ENCODE data around the gene KHDC4. TPM values are rescaled to one million over a fixed set of nuclear protein-coding genes. Genes with fewer than 3 reads are reported as not detected.

KHDC4 gene
- total RNA-seq, 4 donors from 2014 or later, result 28.8 to 139 (median 64.2) TPM

- Histone ChIP-seq H3K27me3 (no peaks in the 10 kb centered on the region), H3K36me3 (no peaks in the 10 kb centered on the region), H3K4me3 (no peak overlapping the region), H3K9me3 (no peaks in the 10 kb centered on the region), H3K4me1 (no peaks in the 10 kb centered on the region), H3K27ac (no peak overlapping the region)
- intact Hi-C loops (cut with DNase I; ENCODE audit: low total_unique reads), result no loop called here
- no peak for DNase-seq
- no peak for TF ChIP-seq POLR2A (IDR thresholded peaks at IDR 0.05)
Observed at GRCh38 chr1:155952505-155952890, 18.3 kb upstream of the KHDC4 start.

- no peaks in the 10 kb centered on the region for H3K36me3 ChIP-seq
- TF ChIP-seq CTCF (IDR thresholded peaks at IDR 0.05) (no peak), POLR2A (IDR thresholded peaks at IDR 0.05) (no peak)
- H3K4me1 ChIP-seq, result no peaks in the 10 kb centered on the region
- no peak for DNase-seq
- no peak overlapping the region for H3K27ac ChIP-seq
- no peak overlapping the region for H3K4me3 ChIP-seq
- no peaks in the 10 kb centered on the region for H3K27me3 ChIP-seq
- intact Hi-C loops (cut with DNase I; ENCODE audit: low total_unique reads), result no loop called here
- H3K9me3 ChIP-seq, result no peaks in the 10 kb centered on the region
Observed at GRCh38 chr1:155951753-155952504, 17.7 kb upstream of the KHDC4 start.

- H3K4me3 ChIP-seq, result no peak overlapping the region
- H3K27me3 ChIP-seq, result no peaks in the 10 kb centered on the region
- intact Hi-C loops (cut with DNase I; ENCODE audit: low total_unique reads), result no loop called here
- no peaks in the 10 kb centered on the region for H3K9me3 ChIP-seq
- no peak for DNase-seq
- TF ChIP-seq CTCF (IDR thresholded peaks at IDR 0.05) (no peak), POLR2A (IDR thresholded peaks at IDR 0.05) (no peak)
- H3K4me1 ChIP-seq, result no peaks in the 10 kb centered on the region
- H3K36me3 ChIP-seq, result no peaks in the 10 kb centered on the region
- H3K27ac ChIP-seq, result no peak overlapping the region
Observed at GRCh38 chr1:155950829-155951228, 16.6 kb upstream of the KHDC4 start.

DNA sequence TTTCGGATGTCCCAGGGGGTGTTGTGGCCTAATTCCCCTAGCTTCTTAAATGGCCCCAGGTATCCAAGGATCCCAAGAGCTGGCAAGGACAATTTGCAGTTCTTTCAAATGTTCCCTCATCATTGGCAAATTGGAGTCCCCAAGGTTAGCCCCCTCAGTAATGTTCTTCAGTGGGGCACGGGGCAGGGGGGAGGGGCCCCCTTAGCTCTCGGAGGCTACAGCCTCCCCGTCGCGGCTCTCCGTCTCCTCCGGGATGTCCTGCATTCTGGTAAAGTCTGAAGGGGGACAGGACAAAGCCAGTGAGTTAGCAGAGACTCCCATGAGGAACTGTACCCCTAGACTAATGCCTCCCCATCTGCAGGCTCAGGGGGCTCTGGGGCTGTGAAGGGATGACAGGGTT, 13.5 kb upstream of the KHDC4 start:
- TF ChIP-seq POLR2A (IDR thresholded peaks at IDR 0.05), result no peak
- no peak for TF ChIP-seq CTCF (IDR thresholded peaks at IDR 0.05)
- DNase-seq, result no peak
- no peak overlapping the region for H3K27ac ChIP-seq
- no peaks in the 10 kb centered on the region for H3K36me3 ChIP-seq
- H3K27me3 ChIP-seq, result no peaks in the 10 kb centered on the region
- H3K4me3 ChIP-seq, result no peak overlapping the region
- no peaks in the 10 kb centered on the region for H3K4me1 ChIP-seq
- H3K9me3 ChIP-seq, result no peaks in the 10 kb centered on the region
- intact Hi-C loops (cut with DNase I; ENCODE audit: low total_unique reads), result no loop called here

DNA sequence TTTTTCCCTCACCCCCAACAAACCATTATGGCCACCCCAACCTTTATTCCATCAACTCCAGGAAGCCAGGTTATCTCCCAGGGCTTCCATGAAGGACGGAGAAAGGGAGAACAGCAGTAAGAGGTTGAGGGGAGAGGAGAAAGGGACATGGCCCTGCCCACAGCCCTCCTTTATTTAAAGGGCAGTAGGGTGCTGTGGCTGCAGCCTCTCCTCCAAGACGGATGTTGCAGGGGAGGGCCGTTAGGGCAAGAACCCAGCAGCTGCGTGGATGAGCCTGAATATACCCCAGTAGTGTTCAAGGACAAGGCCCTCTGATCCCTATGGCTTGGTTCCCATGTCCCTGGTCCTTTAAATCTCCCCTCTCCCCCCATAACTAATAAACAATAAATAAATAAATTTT, 13.1 kb upstream of the KHDC4 start:
- TF ChIP-seq POLR2A (IDR thresholded peaks at IDR 0.05) (no peak), CTCF (IDR thresholded peaks at IDR 0.05) (no peak)
- intact Hi-C loops (cut with DNase I; ENCODE audit: low total_unique reads), result no loop called here
- Histone ChIP-seq H3K9me3 (no peaks in the 10 kb centered on the region), H3K27me3 (no peaks in the 10 kb centered on the region), H3K36me3 (no peaks in the 10 kb centered on the region), H3K4me3 (no peak overlapping the region), H3K4me1 (no peaks in the 10 kb centered on the region), H3K27ac (no peak overlapping the region)
- no peak for DNase-seq

Measured in uterus (tissue), 4 donors.